H1 (cell line): Measurements from ENCODE around the gene EGR1. TPM values are rescaled to one million over a fixed set of nuclear protein-coding genes. Genes with fewer than 3 reads are reported as not detected.

Experiments used
- CHD1 ChIP-seq: IDR thresholded peaks from 2 replicates; pipeline ENCODE4 v1.6.1; 2012; ENCODE audit warnings: low read depth, low read length, improper control_type of control experiment
- CHD2 ChIP-seq: IDR thresholded peaks from 2 replicates; pipeline ENCODE4 v1.6.1; 2012; ENCODE audit warnings: low read length, improper control_type of control experiment
- JUN ChIP-seq: IDR thresholded peaks from 2 replicates; pipeline ENCODE4 v1.6.1; 2011; ENCODE audit warnings: low read depth, mild to moderate bottlenecking, improper control_type of control experiment, low read length
- polyA plus RNA-seq, 7 experiments: library from polyadenylated mRNA; depleted of rRNA in 3 of 7; stranded (reverse) in 5 of 7; unstranded in 2 of 7; fragments of >200 nt in 5 of 7; fragments of 200-250 nt in 2 of 7; gene quantifications; 1 replicate in 5 of 7; 2 replicates in 1 of 7; 4 replicates in 1 of 7; pipeline versions ENCODE4 v1.2.1 to v1.2.3, GENCODE V29; 2011 to 2013; ENCODE audit warnings: missing spikeins in 2 of 7, mixed read lengths in 2 of 7
- total RNA-seq: library from RNA; stranded (reverse); fragmentation: NEBNext Ultra II Directional; extraction: Animal tissue kit (Norgen Biotek cat#: 25700); gene quantifications from 2 replicates; pipeline ENCODE4 v1.2.1, GENCODE V29; 2021
- TF ChIP-seq, protein P1 (sequence below): fragments of 300-600 bp; sonication (generic); IDR thresholded peaks from 2 replicates; pipeline ENCODE4 v1.7.1; 2012; ENCODE audit warnings: low read length, moderate library complexity, mild to moderate bottlenecking, inconsistent platforms; ENCODE audit not compliant: insufficient replicate concordance
- TF ChIP-seq, protein P2 (sequence below), 3 experiments: IDR thresholded peaks; 1 replicate in 2 of 3; 2 replicates in 1 of 3; pipeline versions ENCODE4 v1.5.1 to v1.6.1; 2011; ENCODE audit warnings: low read length in 3 of 3, mild to moderate bottlenecking in 3 of 3, inconsistent platforms in 2 of 3, low read depth in 1 of 3, moderate library complexity in 1 of 3; ENCODE audit not compliant: insufficient read depth in 1 of 3; ENCODE audit errors: control extremely low read depth in 1 of 3
- TF ChIP-seq, protein P3 (sequence below): IDR thresholded peaks from 2 replicates; pipeline ENCODE4 v1.6.1; 2012; ENCODE audit warnings: inconsistent platforms

The EGR1 gene
- total and polyA plus RNA-seq, 2 of the 8 experiments (the other 6 are each of a cell fraction or from before 2014, with no cell fraction given) = 16.2 to 35.5 TPM

DNA sequence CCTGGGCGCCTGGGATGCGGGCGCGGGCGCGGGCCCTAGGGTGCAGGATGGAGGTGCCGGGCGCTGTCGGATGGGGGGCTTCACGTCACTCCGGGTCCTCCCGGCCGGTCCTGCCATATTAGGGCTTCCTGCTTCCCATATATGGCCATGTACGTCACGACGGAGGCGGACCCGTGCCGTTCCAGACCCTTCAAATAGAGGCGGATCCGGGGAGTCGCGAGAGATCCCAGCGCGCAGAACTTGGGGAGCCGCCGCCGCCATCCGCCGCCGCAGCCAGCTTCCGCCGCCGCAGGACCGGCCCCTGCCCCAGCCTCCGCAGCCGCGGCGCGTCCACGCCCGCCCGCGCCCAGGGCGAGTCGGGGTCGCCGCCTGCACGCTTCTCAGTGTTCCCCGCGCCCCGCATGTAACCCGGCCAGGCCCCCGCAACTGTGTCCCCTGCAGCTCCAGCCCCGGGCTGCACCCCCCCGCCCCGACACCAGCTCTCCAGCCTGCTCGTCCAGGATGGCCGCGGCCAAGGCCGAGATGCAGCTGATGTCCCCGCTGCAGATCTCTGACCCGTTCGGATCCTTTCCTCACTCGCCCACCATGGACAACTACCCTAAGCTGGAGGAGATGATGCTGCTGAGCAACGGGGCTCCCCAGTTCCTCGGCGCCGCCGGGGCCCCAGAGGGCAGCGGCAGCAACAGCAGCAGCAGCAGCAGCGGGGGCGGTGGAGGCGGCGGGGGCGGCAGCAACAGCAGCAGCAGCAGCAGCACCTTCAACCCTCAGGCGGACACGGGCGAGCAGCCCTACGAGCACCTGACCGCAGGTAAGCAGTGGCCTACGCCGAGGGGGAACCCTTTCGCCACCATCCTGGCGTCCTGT, at the start of gene EGR1 (continued):
- TF ChIP-seq, protein P1, sequence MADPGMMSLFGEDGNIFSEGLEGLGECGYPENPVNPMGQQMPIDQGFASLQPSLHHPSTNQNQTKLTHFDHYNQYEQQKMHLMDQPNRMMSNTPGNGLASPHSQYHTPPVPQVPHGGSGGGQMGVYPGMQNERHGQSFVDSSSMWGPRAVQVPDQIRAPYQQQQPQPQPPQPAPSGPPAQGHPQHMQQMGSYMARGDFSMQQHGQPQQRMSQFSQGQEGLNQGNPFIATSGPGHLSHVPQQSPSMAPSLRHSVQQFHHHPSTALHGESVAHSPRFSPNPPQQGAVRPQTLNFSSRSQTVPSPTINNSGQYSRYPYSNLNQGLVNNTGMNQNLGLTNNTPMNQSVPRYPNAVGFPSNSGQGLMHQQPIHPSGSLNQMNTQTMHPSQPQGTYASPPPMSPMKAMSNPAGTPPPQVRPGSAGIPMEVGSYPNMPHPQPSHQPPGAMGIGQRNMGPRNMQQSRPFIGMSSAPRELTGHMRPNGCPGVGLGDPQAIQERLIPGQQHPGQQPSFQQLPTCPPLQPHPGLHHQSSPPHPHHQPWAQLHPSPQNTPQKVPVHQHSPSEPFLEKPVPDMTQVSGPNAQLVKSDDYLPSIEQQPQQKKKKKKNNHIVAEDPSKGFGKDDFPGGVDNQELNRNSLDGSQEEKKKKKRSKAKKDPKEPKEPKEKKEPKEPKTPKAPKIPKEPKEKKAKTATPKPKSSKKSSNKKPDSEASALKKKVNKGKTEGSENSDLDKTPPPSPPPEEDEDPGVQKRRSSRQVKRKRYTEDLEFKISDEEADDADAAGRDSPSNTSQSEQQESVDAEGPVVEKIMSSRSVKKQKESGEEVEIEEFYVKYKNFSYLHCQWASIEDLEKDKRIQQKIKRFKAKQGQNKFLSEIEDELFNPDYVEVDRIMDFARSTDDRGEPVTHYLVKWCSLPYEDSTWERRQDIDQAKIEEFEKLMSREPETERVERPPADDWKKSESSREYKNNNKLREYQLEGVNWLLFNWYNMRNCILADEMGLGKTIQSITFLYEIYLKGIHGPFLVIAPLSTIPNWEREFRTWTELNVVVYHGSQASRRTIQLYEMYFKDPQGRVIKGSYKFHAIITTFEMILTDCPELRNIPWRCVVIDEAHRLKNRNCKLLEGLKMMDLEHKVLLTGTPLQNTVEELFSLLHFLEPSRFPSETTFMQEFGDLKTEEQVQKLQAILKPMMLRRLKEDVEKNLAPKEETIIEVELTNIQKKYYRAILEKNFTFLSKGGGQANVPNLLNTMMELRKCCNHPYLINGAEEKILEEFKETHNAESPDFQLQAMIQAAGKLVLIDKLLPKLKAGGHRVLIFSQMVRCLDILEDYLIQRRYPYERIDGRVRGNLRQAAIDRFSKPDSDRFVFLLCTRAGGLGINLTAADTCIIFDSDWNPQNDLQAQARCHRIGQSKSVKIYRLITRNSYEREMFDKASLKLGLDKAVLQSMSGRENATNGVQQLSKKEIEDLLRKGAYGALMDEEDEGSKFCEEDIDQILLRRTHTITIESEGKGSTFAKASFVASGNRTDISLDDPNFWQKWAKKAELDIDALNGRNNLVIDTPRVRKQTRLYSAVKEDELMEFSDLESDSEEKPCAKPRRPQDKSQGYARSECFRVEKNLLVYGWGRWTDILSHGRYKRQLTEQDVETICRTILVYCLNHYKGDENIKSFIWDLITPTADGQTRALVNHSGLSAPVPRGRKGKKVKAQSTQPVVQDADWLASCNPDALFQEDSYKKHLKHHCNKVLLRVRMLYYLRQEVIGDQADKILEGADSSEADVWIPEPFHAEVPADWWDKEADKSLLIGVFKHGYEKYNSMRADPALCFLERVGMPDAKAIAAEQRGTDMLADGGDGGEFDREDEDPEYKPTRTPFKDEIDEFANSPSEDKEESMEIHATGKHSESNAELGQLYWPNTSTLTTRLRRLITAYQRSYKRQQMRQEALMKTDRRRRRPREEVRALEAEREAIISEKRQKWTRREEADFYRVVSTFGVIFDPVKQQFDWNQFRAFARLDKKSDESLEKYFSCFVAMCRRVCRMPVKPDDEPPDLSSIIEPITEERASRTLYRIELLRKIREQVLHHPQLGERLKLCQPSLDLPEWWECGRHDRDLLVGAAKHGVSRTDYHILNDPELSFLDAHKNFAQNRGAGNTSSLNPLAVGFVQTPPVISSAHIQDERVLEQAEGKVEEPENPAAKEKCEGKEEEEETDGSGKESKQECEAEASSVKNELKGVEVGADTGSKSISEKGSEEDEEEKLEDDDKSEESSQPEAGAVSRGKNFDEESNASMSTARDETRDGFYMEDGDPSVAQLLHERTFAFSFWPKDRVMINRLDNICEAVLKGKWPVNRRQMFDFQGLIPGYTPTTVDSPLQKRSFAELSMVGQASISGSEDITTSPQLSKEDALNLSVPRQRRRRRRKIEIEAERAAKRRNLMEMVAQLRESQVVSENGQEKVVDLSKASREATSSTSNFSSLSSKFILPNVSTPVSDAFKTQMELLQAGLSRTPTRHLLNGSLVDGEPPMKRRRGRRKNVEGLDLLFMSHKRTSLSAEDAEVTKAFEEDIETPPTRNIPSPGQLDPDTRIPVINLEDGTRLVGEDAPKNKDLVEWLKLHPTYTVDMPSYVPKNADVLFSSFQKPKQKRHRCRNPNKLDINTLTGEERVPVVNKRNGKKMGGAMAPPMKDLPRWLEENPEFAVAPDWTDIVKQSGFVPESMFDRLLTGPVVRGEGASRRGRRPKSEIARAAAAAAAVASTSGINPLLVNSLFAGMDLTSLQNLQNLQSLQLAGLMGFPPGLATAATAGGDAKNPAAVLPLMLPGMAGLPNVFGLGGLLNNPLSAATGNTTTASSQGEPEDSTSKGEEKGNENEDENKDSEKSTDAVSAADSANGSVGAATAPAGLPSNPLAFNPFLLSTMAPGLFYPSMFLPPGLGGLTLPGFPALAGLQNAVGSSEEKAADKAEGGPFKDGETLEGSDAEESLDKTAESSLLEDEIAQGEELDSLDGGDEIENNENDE = no peak
- TF ChIP-seq, protein P2, sequence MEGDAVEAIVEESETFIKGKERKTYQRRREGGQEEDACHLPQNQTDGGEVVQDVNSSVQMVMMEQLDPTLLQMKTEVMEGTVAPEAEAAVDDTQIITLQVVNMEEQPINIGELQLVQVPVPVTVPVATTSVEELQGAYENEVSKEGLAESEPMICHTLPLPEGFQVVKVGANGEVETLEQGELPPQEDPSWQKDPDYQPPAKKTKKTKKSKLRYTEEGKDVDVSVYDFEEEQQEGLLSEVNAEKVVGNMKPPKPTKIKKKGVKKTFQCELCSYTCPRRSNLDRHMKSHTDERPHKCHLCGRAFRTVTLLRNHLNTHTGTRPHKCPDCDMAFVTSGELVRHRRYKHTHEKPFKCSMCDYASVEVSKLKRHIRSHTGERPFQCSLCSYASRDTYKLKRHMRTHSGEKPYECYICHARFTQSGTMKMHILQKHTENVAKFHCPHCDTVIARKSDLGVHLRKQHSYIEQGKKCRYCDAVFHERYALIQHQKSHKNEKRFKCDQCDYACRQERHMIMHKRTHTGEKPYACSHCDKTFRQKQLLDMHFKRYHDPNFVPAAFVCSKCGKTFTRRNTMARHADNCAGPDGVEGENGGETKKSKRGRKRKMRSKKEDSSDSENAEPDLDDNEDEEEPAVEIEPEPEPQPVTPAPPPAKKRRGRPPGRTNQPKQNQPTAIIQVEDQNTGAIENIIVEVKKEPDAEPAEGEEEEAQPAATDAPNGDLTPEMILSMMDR (IDR thresholded peaks at IDR 0.05; ENCODE audit: control extremely low read depth in 1 of 3, insufficient read depth in 1 of 3, low read depth in 1 of 3, low read length in 3 of 3) = 0 out of 4 replicates have a peak, but pooled peaks of 1 of the 3 experiments have one; percentile 16
- TF ChIP-seq, protein P3, sequence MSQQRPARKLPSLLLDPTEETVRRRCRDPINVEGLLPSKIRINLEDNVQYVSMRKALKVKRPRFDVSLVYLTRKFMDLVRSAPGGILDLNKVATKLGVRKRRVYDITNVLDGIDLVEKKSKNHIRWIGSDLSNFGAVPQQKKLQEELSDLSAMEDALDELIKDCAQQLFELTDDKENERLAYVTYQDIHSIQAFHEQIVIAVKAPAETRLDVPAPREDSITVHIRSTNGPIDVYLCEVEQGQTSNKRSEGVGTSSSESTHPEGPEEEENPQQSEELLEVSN = no peak
- TF ChIP-seq CHD2 (no peak), JUN (no peak), CHD1 (no peak; the same call in 1 of the 2 replicates)
